SK-N-SH treated with all-trans-retinoic acid at 6 μM for 48 hours (cell line): ENCODE data around the gene GNB4.

Experiments used
- ATAC-seq: fragments of 200-7000 bp; cut with Tn5 transposase; 3 replicates; pipeline ENCODE4 v1.9.1; 2020; ENCODE audit warnings: mild to moderate bottlenecking, moderate library complexity
- ARNTL ChIP-seq: fragments of 450-650 bp; formaldehyde crosslinking; IDR thresholded peaks from 2 replicates; pipeline ENCODE4 v1.5.0; 2020; ENCODE audit warnings: low read depth, mild to moderate bottlenecking, moderate library complexity, borderline replicate concordance
- BACH2 ChIP-seq: fragments of 250-450 bp; sonication (Bioruptor Pico); IDR thresholded peaks from 2 replicates; pipeline ENCODE4 v1.9.0; 2021; ENCODE audit warnings: mild to moderate bottlenecking, borderline replicate concordance
- CSDC2 ChIP-seq: fragments of 250-450 bp; sonication (Bioruptor Pico); IDR thresholded peaks from 2 replicates; pipeline ENCODE4 v1.5.0; 2020; ENCODE audit warnings: mild to moderate bottlenecking, moderate library complexity
- ESRRG ChIP-seq: fragments of 250-450 bp; sonication (Bioruptor Pico); IDR thresholded peaks from 2 replicates; pipeline ENCODE4 v1.6.1; 2021; ENCODE audit warnings: mild to moderate bottlenecking
- GLIS3 ChIP-seq: fragments of 250-450 bp; sonication (Bioruptor Pico); IDR thresholded peaks from 2 replicates; pipeline ENCODE4 v1.5.0; 2020; ENCODE audit warnings: mild to moderate bottlenecking, moderate library complexity
- ISL1 ChIP-seq: fragments of 250-450 bp; sonication (Bioruptor Pico); IDR thresholded peaks from 2 replicates; pipeline ENCODE4 v2.1.2; 2022; ENCODE audit warnings: mild to moderate bottlenecking, moderate library complexity
- OSR1 ChIP-seq: fragments of 250-450 bp; sonication (Bioruptor Pico); IDR thresholded peaks from 2 replicates; pipeline ENCODE4 v1.8.0; 2022; ENCODE audit warnings: moderate library complexity, mild to moderate bottlenecking, inconsistent platforms
- PPARA ChIP-seq: fragments of 250-450 bp; sonication (Bioruptor Pico); IDR thresholded peaks from 2 replicates; pipeline ENCODE4 v1.5.0; 2020; ENCODE audit warnings: mild to moderate bottlenecking, borderline replicate concordance
- RARB ChIP-seq: fragments of 250-450 bp; sonication (Bioruptor Pico); IDR thresholded peaks from 2 replicates; pipeline ENCODE4 v1.8.0; 2021; ENCODE audit warnings: mild to moderate bottlenecking, moderate library complexity
- SNAI2 ChIP-seq: fragments of 250-450 bp; sonication (Bioruptor Pico); IDR thresholded peaks from 2 replicates; pipeline ENCODE4 v1.5.0; 2020; ENCODE audit warnings: mild to moderate bottlenecking, moderate library complexity
- TCF4 ChIP-seq: fragments of 250-450 bp; sonication (Bioruptor Pico); IDR thresholded peaks from 2 replicates; pipeline ENCODE4 v1.8.0; 2021; ENCODE audit warnings: mild to moderate bottlenecking, moderate library complexity, borderline replicate concordance
- TOX ChIP-seq: fragments of 250-450 bp; sonication (Bioruptor Pico); IDR thresholded peaks from 2 replicates; pipeline ENCODE4 v1.8.0; 2021; ENCODE audit warnings: mild to moderate bottlenecking, moderate library complexity, borderline replicate concordance
- ZC3H10 ChIP-seq: fragments of 250-450 bp; sonication (Bioruptor Pico); IDR thresholded peaks from 2 replicates; pipeline ENCODE4 v1.5.1; 2021; ENCODE audit warnings: mild to moderate bottlenecking, moderate library complexity
- ZFP3 ChIP-seq: fragments of 250-450 bp; sonication (Bioruptor Pico); IDR thresholded peaks from 2 replicates; pipeline ENCODE4 v1.5.0; 2020; ENCODE audit warnings: mild to moderate bottlenecking, moderate library complexity
- ZFP30 ChIP-seq: fragments of 450-650 bp; formaldehyde crosslinking; IDR thresholded peaks from 2 replicates; pipeline ENCODE4 v1.5.0; 2022; ENCODE audit warnings: mild to moderate bottlenecking, moderate library complexity
- ZNF565 ChIP-seq: fragments of 450-650 bp; formaldehyde crosslinking; conservative IDR thresholded peaks from 2 replicates; pipeline ENCODE4 v1.5.0; 2020; ENCODE audit warnings: low read depth, mild to moderate bottlenecking, moderate library complexity
- ZNF70 ChIP-seq: fragments of 450-650 bp; formaldehyde crosslinking; IDR thresholded peaks from 2 replicates; pipeline ENCODE4 v1.5.0; 2020; ENCODE audit warnings: mild to moderate bottlenecking, moderate library complexity
- ZNF8 ChIP-seq: fragments of 450-650 bp; formaldehyde crosslinking; IDR thresholded peaks from 2 replicates; pipeline ENCODE4 v1.5.0; 2020; ENCODE audit warnings: mild to moderate bottlenecking, moderate library complexity
- TF ChIP-seq, protein P1 (sequence below): fragments of 250-450 bp; sonication (Bioruptor Pico); IDR thresholded peaks from 2 replicates; pipeline ENCODE4 v1.5.0; 2020; ENCODE audit warnings: mild to moderate bottlenecking, moderate library complexity
- TF ChIP-seq, protein P2 (sequence below): fragments of 250-450 bp; sonication (Bioruptor Pico); IDR thresholded peaks from 2 replicates; pipeline ENCODE4 v1.5.1; 2021; ENCODE audit warnings: mild to moderate bottlenecking, moderate library complexity
- TF ChIP-seq, protein P3 (sequence below): fragments of 250-450 bp; sonication (Bioruptor Pico); IDR thresholded peaks from 2 replicates; pipeline ENCODE4 v1.5.1; 2020; ENCODE audit warnings: low read depth, mild to moderate bottlenecking, moderate library complexity
- TF ChIP-seq, protein P4 (sequence below): fragments of 250-450 bp; sonication (Bioruptor Pico); IDR thresholded peaks from 2 replicates; pipeline ENCODE4 v1.8.0; 2021; ENCODE audit warnings: low read depth, mild to moderate bottlenecking, moderate library complexity, borderline replicate concordance

Gene GNB4

DNA sequence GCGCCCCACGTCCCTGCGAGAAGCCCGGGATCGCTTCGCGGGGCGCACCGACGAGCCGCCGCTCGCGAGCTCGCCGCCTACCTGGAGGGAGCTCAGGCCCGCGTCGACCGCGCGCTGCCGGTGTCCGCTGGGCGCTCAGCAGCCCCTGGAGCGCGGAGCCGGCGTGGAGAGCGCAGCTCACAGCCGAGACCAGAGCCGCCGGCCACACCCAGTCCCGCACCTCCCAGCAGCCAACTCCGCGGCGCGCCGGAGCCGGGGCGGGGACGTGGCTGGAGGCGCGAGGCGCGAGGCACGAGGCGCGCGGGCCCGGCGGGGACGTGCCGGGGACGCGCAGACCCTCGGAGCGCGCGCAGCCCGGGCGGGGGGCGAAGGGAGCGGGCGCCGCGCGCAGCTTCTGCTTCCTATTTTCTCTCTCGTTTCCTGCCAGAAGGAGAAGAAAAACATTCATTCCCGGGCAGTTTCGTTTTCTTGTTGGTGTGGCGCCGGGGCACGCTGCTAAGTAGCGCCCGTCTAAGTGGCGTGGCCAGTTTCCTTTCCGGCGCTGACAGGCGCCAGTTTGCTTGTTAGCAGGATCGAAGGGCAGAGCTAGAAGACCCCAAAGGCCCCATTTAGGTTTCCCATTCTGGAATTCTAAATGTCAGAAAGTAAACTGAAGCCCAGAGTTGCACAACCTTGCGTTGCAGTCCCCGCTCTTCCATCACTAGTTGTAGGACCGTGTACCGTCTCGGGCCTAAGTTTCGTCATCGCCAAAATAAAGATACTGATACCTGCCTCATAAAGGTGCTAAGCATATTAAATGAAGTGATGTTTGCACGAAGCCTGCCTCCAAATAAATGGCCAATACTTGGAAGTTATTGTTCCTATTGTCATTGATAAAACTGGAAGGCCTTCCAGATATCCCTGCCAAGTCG is at the start of gene GNB4:
Gene GNB4 (minus strand): TSS at position 206 of the 911 bp plus-strand sequence. CDS start 25,270 bp downstream, outside the sequence.
- ATAC-seq = peak; percentile 92
- TF ChIP-seq CSDC2 (CRISPR knock-in tag) (0 out of 2 replicates have a peak, but pooled peaks have one; percentile 74), ZNF565 (CRISPR knock-in tag) (no peak), SNAI2 (CRISPR knock-in tag) (peak; percentile 81; the same call in 1 of the 2 replicates)
- TF ChIP-seq, protein P1, sequence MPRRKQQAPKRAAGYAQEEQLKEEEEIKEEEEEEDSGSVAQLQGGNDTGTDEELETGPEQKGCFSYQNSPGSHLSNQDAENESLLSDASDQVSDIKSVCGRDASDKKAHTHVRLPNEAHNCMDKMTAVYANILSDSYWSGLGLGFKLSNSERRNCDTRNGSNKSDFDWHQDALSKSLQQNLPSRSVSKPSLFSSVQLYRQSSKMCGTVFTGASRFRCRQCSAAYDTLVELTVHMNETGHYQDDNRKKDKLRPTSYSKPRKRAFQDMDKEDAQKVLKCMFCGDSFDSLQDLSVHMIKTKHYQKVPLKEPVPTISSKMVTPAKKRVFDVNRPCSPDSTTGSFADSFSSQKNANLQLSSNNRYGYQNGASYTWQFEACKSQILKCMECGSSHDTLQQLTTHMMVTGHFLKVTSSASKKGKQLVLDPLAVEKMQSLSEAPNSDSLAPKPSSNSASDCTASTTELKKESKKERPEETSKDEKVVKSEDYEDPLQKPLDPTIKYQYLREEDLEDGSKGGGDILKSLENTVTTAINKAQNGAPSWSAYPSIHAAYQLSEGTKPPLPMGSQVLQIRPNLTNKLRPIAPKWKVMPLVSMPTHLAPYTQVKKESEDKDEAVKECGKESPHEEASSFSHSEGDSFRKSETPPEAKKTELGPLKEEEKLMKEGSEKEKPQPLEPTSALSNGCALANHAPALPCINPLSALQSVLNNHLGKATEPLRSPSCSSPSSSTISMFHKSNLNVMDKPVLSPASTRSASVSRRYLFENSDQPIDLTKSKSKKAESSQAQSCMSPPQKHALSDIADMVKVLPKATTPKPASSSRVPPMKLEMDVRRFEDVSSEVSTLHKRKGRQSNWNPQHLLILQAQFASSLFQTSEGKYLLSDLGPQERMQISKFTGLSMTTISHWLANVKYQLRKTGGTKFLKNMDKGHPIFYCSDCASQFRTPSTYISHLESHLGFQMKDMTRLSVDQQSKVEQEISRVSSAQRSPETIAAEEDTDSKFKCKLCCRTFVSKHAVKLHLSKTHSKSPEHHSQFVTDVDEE (CRISPR knock-in tag) = peak; percentile 58; the same call in 1 of the 2 replicates

DNA sequence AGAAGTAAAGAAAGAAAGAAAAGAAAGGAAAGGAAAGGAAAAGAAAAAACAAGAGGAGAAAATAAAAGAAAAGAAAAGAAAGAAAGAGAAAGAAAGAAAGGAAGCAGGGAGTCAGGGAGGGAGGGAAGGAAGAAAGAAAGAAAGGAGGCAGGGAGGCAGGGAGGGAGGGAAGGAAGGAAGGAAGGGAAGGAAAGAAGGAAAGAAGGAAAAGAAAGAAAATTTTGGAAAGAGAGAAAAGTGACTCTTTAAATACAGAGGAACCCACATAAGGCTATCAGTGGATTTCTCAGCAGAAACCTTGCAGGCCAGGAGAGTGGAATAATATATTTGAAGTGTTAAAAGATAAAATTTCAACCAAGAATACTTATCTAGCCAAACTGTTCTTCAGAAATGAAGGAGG is 44.2 kb upstream of the GNB4 start:
- no peak for ATAC-seq

DNA sequence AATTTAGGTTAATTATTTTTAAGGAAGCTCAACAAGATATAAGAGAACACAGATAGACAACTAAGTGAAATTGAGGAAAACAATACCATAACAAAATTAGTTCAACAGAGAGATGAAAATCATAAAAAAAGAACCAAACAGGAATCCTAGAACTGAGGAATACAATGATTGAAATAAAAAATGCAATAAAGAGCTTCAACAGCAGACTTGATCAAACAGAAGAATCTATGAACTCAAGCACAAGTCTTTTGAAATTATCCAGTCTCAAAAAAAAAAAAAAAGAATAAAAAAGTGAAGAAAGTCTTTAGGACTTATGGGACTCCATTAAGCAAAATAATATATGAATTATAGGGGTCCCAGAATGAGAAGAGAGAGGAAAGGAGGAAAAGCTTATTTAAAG is 42.0 kb upstream of the GNB4 start:
- ATAC-seq = no peak
- TF ChIP-seq GLIS3 (CRISPR knock-in tag) = no peak
- TF ChIP-seq PPARA = no peak
- no peak for TF ChIP-seq ZFP30 (CRISPR knock-in tag)
- TF ChIP-seq ISL1 (CRISPR knock-in tag) = no peak
- TF ChIP-seq OSR1 (CRISPR knock-in tag) = no peak
- TF ChIP-seq RARB = no peak
- TF ChIP-seq ZNF70 (CRISPR knock-in tag) = no peak
- TF ChIP-seq, protein P2, sequence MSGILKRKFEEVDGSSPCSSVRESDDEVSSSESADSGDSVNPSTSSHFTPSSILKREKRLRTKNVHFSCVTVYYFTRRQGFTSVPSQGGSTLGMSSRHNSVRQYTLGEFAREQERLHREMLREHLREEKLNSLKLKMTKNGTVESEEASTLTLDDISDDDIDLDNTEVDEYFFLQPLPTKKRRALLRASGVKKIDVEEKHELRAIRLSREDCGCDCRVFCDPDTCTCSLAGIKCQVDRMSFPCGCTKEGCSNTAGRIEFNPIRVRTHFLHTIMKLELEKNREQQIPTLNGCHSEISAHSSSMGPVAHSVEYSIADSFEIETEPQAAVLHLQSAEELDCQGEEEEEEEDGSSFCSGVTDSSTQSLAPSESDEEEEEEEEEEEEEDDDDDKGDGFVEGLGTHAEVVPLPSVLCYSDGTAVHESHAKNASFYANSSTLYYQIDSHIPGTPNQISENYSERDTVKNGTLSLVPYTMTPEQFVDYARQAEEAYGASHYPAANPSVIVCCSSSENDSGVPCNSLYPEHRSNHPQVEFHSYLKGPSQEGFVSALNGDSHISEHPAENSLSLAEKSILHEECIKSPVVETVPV = no peak
- no peak for TF ChIP-seq CSDC2 (CRISPR knock-in tag)
- no peak for TF ChIP-seq BACH2 (CRISPR knock-in tag)
- TF ChIP-seq ESRRG (CRISPR knock-in tag) = no peak

More for the DNA sequence above, 44.2 kb upstream of the GNB4 start:
- TF ChIP-seq TCF4 (CRISPR knock-in tag) = no peak
- TF ChIP-seq ISL1 (CRISPR knock-in tag) = no peak
- TF ChIP-seq OSR1 (CRISPR knock-in tag) = no peak
- TF ChIP-seq ZNF565 (CRISPR knock-in tag) = no peak
- TF ChIP-seq ESRRG (CRISPR knock-in tag) = no peak
- TF ChIP-seq, protein P3, sequence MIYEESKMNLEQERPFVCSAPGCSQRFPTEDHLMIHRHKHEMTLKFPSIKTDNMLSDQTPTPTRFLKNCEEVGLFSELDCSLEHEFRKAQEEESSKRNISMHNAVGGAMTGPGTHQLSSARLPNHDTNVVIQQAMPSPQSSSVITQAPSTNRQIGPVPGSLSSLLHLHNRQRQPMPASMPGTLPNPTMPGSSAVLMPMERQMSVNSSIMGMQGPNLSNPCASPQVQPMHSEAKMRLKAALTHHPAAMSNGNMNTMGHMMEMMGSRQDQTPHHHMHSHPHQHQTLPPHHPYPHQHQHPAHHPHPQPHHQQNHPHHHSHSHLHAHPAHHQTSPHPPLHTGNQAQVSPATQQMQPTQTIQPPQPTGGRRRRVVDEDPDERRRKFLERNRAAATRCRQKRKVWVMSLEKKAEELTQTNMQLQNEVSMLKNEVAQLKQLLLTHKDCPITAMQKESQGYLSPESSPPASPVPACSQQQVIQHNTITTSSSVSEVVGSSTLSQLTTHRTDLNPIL = no peak
- TF ChIP-seq PPARA = no peak
- TF ChIP-seq, protein P2 = no peak
- no peak for TF ChIP-seq ZFP30 (CRISPR knock-in tag)
- TF ChIP-seq CSDC2 (CRISPR knock-in tag) = no peak
- TF ChIP-seq ZNF70 (CRISPR knock-in tag) = no peak
- TF ChIP-seq SNAI2 (CRISPR knock-in tag) = no peak
- TF ChIP-seq ZC3H10 (CRISPR knock-in tag) = no peak
- TF ChIP-seq BACH2 (CRISPR knock-in tag) = no peak
- no peak for TF ChIP-seq ZNF8 (CRISPR knock-in tag)
- TF ChIP-seq, protein P4, sequence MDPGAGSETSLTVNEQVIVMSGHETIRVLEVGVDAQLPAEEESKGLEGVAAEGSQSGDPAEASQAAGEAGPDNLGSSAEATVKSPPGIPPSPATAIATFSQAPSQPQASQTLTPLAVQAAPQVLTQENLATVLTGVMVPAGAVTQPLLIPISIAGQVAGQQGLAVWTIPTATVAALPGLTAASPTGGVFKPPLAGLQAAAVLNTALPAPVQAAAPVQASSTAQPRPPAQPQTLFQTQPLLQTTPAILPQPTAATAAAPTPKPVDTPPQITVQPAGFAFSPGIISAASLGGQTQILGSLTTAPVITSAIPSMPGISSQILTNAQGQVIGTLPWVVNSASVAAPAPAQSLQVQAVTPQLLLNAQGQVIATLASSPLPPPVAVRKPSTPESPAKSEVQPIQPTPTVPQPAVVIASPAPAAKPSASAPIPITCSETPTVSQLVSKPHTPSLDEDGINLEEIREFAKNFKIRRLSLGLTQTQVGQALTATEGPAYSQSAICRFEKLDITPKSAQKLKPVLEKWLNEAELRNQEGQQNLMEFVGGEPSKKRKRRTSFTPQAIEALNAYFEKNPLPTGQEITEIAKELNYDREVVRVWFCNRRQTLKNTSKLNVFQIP (CRISPR knock-in tag) = no peak
- no peak for TF ChIP-seq TOX (CRISPR knock-in tag)
- no peak for TF ChIP-seq ARNTL (CRISPR knock-in tag)
- TF ChIP-seq, protein P1 (CRISPR knock-in tag) = no peak
- TF ChIP-seq ZFP3 (CRISPR knock-in tag) = no peak
